GM12878 (cell line): Measurements from ENCODE around the gene PPCS.
"Not testable (repeated sequence)": the region's sequence is repeated elsewhere in the genome, so short reads cannot be mapped to it uniquely, and the experiment has no call there.

Experiments used
- CREB1 ChIP-seq: IDR thresholded peaks from 2 replicates; pipeline ENCODE4 v1.6.1; 2012; ENCODE audit warnings: low read depth, mild to moderate bottlenecking, inconsistent platforms
- POLR2AphosphoS5 ChIP-seq: IDR thresholded peaks from 2 replicates; pipeline ENCODE4 v1.6.1; 2011; ENCODE audit warnings: mild to moderate bottlenecking, low read length, inconsistent platforms
- ZNF207 ChIP-seq: fragments of 450-650 bp; IDR thresholded peaks from 2 replicates; pipeline ENCODE4 v1.6.1; 2014; ENCODE audit warnings: antibody characterized with exemption, mild to moderate bottlenecking, borderline replicate concordance

- not testable (repeated sequence) for TF ChIP-seq ZNF207, CREB1, POLR2AphosphoS5
These were observed 45.7 kb downstream of the PPCS start for GRCh38 chr1:42502031-42502430.
